Neural cell (in vitro differentiated cells): Measurements from ENCODE around the gene PPP3R2. TPM values are rescaled to one million over a fixed set of nuclear protein-coding genes. Genes with fewer than 3 reads are reported as not detected.

Experiments used
- H2AFZ ChIP-seq: fragments of 200-600, 300-800 bp; sonication (generic), shearing (Covaris generic); 2 replicates; pipeline ENCODE4 v1.6.0; 2014; ENCODE audit warnings: low read depth, mild to moderate bottlenecking, antibody characterized with exemption, low read length, moderate library complexity
- H3F3A ChIP-seq: fragments of 200-600 bp; shearing (Covaris generic); 2 replicates; pipeline ENCODE4 v1.6.1; 2016; ENCODE audit warnings: mild to moderate bottlenecking, moderate library complexity, mixed read lengths, antibody characterized with exemption, low read length; ENCODE audit not compliant: insufficient read depth, poor library complexity, severe bottlenecking
- H3K27ac ChIP-seq: fragments of 200-600, 300-800 bp; sonication (generic), shearing (Covaris generic); 2 replicates; pipeline ENCODE4 v1.5.1; 2014; ENCODE audit warnings: mild to moderate bottlenecking, low read length, moderate library complexity
- H3K27me3 ChIP-seq: fragments of 300-800, 200-600 bp; sonication (generic), shearing (Covaris generic); 2 replicates; pipeline ENCODE4 v1.6.0; 2014; ENCODE audit warnings: mild to moderate bottlenecking, low read depth, low read length, moderate library complexity; ENCODE audit not compliant: insufficient read depth
- H3K36me3 ChIP-seq: fragments of 300-800, 200-600 bp; sonication (generic), shearing (Covaris generic); 2 replicates; pipeline ENCODE4 v1.5.1; 2014; ENCODE audit warnings: mild to moderate bottlenecking, antibody characterized with exemption, low read length, moderate library complexity; ENCODE audit not compliant: insufficient read depth
- H3K4me2 ChIP-seq: fragments of 300-800, 200-600 bp; sonication (generic), shearing (Covaris generic); 2 replicates; pipeline ENCODE4 v1.6.0; 2014; ENCODE audit warnings: mild to moderate bottlenecking, low read length
- H3K4me3 ChIP-seq: fragments of 300-800, 200-600 bp; sonication (generic), shearing (Covaris generic); 2 replicates; pipeline ENCODE4 v1.5.1; 2014; ENCODE audit warnings: mild to moderate bottlenecking, low read length, moderate library complexity
- H3K79me2 ChIP-seq: fragments of 200-600 bp; shearing (Covaris generic); replicated peaks from 2 replicates; pipeline ENCODE4 v1.6.0; 2014; ENCODE audit warnings: mild to moderate bottlenecking, low read length, moderate library complexity; ENCODE audit not compliant: insufficient read depth
- H3K9ac ChIP-seq: fragments of 300-800, 200-600 bp; sonication (generic), shearing (Covaris generic); 2 replicates; pipeline ENCODE4 v1.6.1; 2016; ENCODE audit warnings: mild to moderate bottlenecking, low read length, mixed read lengths
- H3K9me2 ChIP-seq: fragments of 200-600 bp; shearing (Covaris generic); 2 replicates; pipeline ENCODE4 v1.6.1; 2016; ENCODE audit warnings: mild to moderate bottlenecking, low read length, mixed read lengths; ENCODE audit not compliant: insufficient read depth
- H3K9me3 ChIP-seq: fragments of 200-600, 300-800 bp; sonication (generic), shearing (Covaris generic); 2 replicates; pipeline ENCODE4 v1.6.1; 2016; ENCODE audit warnings: mild to moderate bottlenecking, mixed run types, low read length, moderate library complexity, mixed read lengths
- H4K20me1 ChIP-seq: fragments of 200-600 bp; shearing (Covaris generic); 2 replicates; pipeline ENCODE4 v1.6.1; 2016; ENCODE audit warnings: mild to moderate bottlenecking, mixed run types; ENCODE audit not compliant: insufficient read depth
- EP300 ChIP-seq: fragments of 450-650 bp; conservative IDR thresholded peaks from 2 replicates; pipeline ENCODE4 v1.6.1; 2014; ENCODE audit warnings: antibody characterized with exemption, mild to moderate bottlenecking, moderate library complexity; ENCODE audit not compliant: poor library complexity, severe bottlenecking
- EZH2 ChIP-seq: fragments of 200-600, 300-800 bp; shearing (Covaris generic), sonication (generic); IDR thresholded peaks from 2 replicates; pipeline ENCODE4 v1.6.1; 2014; ENCODE audit warnings: antibody characterized with exemption, low read length, borderline replicate concordance, mild to moderate bottlenecking; ENCODE audit not compliant: insufficient read depth, poor library complexity, severe bottlenecking
- MXI1 ChIP-seq: fragments of 450-650 bp; conservative IDR thresholded peaks from 2 replicates; pipeline ENCODE4 v1.6.1; 2014; ENCODE audit warnings: antibody characterized with exemption, mild to moderate bottlenecking; ENCODE audit not compliant: poor library complexity, severe bottlenecking
- POLR2AphosphoS5 ChIP-seq: IDR thresholded peaks from 2 replicates; pipeline ENCODE4 v1.6.1; 2012
- RAD21 ChIP-seq: fragments of 450-650 bp; conservative IDR thresholded peaks from 2 replicates; pipeline ENCODE4 v1.6.1; 2014; ENCODE audit warnings: antibody characterized with exemption, mild to moderate bottlenecking, moderate library complexity
- SMC3 ChIP-seq: fragments of 450-650 bp; conservative IDR thresholded peaks from 2 replicates; pipeline ENCODE4 v1.6.1; 2014; ENCODE audit warnings: antibody characterized with exemption, mild to moderate bottlenecking, moderate library complexity; ENCODE audit not compliant: poor library complexity
- TAF1 ChIP-seq: IDR thresholded peaks from 2 replicates; pipeline ENCODE4 v1.6.1; 2012; ENCODE audit warnings: low read depth
- polyA plus RNA-seq: library from polyadenylated mRNA; depleted of rRNA; stranded (reverse); fragments of >200 nt; gene quantifications from 2 replicates; pipeline ENCODE4 v1.2.3, GENCODE V29; 2014
- TF ChIP-seq, protein P1 (sequence below): IDR thresholded peaks from 2 replicates; pipeline ENCODE4 v1.6.1; 2012; ENCODE audit warnings: borderline replicate concordance
- TF ChIP-seq, protein P2 (sequence below): fragments of 450-650 bp; IDR thresholded peaks from 2 replicates; pipeline ENCODE4 v1.5.1; 2014; ENCODE audit warnings: antibody characterized with exemption, mild to moderate bottlenecking, moderate library complexity; ENCODE audit not compliant: poor library complexity, severe bottlenecking

PPP3R2 gene
- polyA plus RNA-seq, 1 donor from 2014 or later: not detected

DNA sequence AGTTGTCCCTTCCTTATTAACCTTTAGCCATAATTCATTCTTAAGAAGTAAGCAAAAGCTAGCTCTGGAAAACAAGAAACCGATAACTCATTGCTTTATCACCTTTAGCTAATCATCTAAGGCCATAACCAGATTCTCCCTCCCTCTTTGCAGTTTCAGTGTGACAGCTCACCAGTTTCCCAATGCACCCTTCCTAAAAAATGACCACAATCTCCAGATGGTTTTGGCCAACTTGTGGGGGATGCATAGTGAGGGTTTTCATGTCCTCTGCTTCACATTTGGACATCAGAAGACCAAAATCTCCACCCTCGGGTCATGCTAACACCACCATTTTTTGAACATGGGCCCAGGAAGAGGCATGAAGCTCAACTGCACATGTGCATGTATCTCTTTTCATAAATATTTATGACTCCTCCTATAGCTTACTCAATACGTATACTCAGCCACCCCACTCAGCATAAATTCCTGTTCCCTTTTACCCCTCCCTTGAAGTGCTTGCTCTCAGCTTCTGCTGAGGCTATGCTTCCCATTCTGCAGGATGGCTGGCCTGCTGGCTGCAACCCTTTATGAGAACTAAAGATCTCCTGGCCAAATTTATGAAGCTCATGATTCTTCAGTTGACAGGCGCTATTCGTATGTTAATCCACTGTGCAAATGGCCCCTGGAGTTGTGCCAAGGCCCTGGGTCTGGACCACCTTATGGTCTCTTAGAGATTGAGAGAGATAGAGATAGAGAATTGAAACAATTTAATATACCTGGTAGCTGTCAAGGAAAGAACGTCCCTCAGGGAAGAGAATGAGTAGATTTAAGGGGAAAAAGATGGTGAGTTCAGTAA lies 14.8 kb downstream of the PPP3R2 start:
- Histone ChIP-seq H4K20me1 (no peaks in the 10 kb centered on the region), H3F3A (no peaks in the 10 kb centered on the region), H3K9ac (no peak overlapping the region), H3K9me3 (no peaks in the 10 kb centered on the region), H3K27me3 (no peaks in the 10 kb centered on the region), H3K27ac (no peak overlapping the region), H2AFZ (no peak overlapping the region), H3K4me3 (no peak overlapping the region), H3K79me2 (no peaks in the 10 kb centered on the region), H3K36me3 (no peaks in the 10 kb centered on the region), H3K9me2 (no peaks in the 10 kb centered on the region), H3K4me2 (no peak overlapping the region)
- TF ChIP-seq RAD21: no peak
- no peak for TF ChIP-seq MXI1
- TF ChIP-seq, protein P1, sequence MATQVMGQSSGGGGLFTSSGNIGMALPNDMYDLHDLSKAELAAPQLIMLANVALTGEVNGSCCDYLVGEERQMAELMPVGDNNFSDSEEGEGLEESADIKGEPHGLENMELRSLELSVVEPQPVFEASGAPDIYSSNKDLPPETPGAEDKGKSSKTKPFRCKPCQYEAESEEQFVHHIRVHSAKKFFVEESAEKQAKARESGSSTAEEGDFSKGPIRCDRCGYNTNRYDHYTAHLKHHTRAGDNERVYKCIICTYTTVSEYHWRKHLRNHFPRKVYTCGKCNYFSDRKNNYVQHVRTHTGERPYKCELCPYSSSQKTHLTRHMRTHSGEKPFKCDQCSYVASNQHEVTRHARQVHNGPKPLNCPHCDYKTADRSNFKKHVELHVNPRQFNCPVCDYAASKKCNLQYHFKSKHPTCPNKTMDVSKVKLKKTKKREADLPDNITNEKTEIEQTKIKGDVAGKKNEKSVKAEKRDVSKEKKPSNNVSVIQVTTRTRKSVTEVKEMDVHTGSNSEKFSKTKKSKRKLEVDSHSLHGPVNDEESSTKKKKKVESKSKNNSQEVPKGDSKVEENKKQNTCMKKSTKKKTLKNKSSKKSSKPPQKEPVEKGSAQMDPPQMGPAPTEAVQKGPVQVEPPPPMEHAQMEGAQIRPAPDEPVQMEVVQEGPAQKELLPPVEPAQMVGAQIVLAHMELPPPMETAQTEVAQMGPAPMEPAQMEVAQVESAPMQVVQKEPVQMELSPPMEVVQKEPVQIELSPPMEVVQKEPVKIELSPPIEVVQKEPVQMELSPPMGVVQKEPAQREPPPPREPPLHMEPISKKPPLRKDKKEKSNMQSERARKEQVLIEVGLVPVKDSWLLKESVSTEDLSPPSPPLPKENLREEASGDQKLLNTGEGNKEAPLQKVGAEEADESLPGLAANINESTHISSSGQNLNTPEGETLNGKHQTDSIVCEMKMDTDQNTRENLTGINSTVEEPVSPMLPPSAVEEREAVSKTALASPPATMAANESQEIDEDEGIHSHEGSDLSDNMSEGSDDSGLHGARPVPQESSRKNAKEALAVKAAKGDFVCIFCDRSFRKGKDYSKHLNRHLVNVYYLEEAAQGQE: no peak

DNA sequence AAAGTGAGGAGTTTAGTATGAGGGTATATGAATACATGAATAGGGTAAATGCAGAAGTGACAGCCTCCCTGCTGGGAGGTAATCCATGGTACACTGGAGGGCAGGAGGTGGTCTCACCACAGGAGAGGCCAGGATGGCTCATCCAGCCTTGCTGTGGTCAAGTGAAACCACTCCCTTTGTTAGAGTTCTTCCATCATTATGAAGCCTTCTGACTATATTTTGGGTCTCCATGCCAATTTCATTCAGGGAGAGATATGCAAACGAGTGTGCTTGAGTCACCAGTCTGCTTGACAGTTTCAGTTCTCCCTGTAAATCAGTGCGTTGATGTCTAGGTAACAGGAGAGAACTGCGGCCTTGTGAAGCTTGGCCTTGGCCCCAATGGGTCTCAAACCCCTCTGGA lies 16.4 kb downstream of the PPP3R2 start:
- H3K4me3 ChIP-seq: no peak overlapping the region
- no peaks in the 10 kb centered on the region for H3K9me2 ChIP-seq
- no peak overlapping the region for H3K27ac ChIP-seq
- H3K9ac ChIP-seq: no peak overlapping the region
- no peak overlapping the region for H2AFZ ChIP-seq
- no peaks in the 10 kb centered on the region for H4K20me1 ChIP-seq
- TF ChIP-seq EP300 (no peak), RAD21 (no peak), MXI1 (no peak), EZH2 (no peak), SMC3 (no peak), TAF1 (no peak), POLR2AphosphoS5 (no peak)
- TF ChIP-seq, protein P1: no peak
- TF ChIP-seq, protein P2, sequence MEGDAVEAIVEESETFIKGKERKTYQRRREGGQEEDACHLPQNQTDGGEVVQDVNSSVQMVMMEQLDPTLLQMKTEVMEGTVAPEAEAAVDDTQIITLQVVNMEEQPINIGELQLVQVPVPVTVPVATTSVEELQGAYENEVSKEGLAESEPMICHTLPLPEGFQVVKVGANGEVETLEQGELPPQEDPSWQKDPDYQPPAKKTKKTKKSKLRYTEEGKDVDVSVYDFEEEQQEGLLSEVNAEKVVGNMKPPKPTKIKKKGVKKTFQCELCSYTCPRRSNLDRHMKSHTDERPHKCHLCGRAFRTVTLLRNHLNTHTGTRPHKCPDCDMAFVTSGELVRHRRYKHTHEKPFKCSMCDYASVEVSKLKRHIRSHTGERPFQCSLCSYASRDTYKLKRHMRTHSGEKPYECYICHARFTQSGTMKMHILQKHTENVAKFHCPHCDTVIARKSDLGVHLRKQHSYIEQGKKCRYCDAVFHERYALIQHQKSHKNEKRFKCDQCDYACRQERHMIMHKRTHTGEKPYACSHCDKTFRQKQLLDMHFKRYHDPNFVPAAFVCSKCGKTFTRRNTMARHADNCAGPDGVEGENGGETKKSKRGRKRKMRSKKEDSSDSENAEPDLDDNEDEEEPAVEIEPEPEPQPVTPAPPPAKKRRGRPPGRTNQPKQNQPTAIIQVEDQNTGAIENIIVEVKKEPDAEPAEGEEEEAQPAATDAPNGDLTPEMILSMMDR: no peak
- H3K27me3 ChIP-seq: no peaks in the 10 kb centered on the region
- no peaks in the 10 kb centered on the region for H3K9me3 ChIP-seq
- H3K36me3 ChIP-seq: no peaks in the 10 kb centered on the region
- no peaks in the 10 kb centered on the region for H3F3A ChIP-seq
- no peak overlapping the region for H3K4me2 ChIP-seq
- no peaks in the 10 kb centered on the region for H3K79me2 ChIP-seq
